ENCODE measurements around the gene HINT3.
"Not testable (repeated sequence)": the region's sequence is repeated elsewhere in the genome, so short reads cannot be mapped to it uniquely, and the experiment has no call there.

The HINT3 gene

GRCh38 chr6:126002755-126003679 lies 46.4 kb downstream of the HINT3 start:
- DNase-seq (ENCODE audit: low read depth in 2 of 2): no peak

- no peak for DNase-seq (ENCODE audit: low read depth in 2 of 2)
Observed at GRCh38 chr6:126007800-126008199, 51.2 kb downstream of the HINT3 start.

- DNase-seq (ENCODE audit: low read depth in 2 of 2): no peak
Observed at GRCh38 chr6:126010040-126010439, 53.5 kb downstream of the HINT3 start.

- DNase-seq (ENCODE audit: low read depth in 2 of 2): no peak
Observed at GRCh38 chr6:126015863-126016262, 59.3 kb downstream of the HINT3 start.

- DNase-seq (ENCODE audit: low read depth in 2 of 2): no peak
Observed at GRCh38 chr6:126016591-126016990, 60.0 kb downstream of the HINT3 start.

- no peak for DNase-seq (ENCODE audit: low read depth in 2 of 2)
Observed at GRCh38 chr6:126017668-126018067, 61.1 kb downstream of the HINT3 start.

- DNase-seq (ENCODE audit: low read depth in 2 of 2): no peak
Observed at GRCh38 chr6:126020305-126021050, 63.9 kb downstream of the HINT3 start.

GRCh38 chr6:126023474-126023873 lies 66.9 kb downstream of the HINT3 start:
- DNase-seq (ENCODE audit: low read depth in 2 of 2): not testable (repeated sequence)

- DNase-seq (ENCODE audit: low read depth in 2 of 2): no peak
Observed at GRCh38 chr6:126026001-126026400, 69.4 kb downstream of the HINT3 start.

GRCh38 chr6:126027601-126028000 lies 71.0 kb downstream of the HINT3 start:
- DNase-seq (ENCODE audit: low read depth in 2 of 2): no peak
